GOT3 (cell line): Measurements from ENCODE around the gene PPM1H.

Source experiments
- DNase-seq: peaks from one replicate; lab custom pipeline; 2025; ENCODE audit warnings: mixed read lengths; lab: John Stamatoyannopoulos, UW

Gene PPM1H

GRCh38 chr12:62873116-62873825, 61.7 kb downstream of the PPM1H start:
- no peak for DNase-seq

DNA sequence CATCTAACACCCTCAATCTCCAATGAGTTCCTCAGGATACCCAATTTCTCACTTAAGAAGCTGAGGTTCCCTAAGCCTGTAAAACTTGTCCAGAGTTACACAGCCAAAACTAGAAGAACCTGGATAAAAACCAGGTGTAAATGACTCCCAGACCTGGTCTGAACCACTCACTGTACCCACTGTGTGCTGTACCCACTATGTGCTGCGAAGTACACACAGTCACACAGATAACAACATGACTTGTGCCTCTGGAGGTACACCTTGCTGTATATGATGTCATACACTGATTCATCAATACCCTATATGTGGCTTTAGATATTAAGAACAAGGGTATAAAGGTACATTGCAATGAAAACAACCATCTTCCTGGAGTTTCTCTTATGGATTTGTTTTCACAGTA, 66.1 kb downstream of the PPM1H start:
- DNase-seq: no peak

DNA sequence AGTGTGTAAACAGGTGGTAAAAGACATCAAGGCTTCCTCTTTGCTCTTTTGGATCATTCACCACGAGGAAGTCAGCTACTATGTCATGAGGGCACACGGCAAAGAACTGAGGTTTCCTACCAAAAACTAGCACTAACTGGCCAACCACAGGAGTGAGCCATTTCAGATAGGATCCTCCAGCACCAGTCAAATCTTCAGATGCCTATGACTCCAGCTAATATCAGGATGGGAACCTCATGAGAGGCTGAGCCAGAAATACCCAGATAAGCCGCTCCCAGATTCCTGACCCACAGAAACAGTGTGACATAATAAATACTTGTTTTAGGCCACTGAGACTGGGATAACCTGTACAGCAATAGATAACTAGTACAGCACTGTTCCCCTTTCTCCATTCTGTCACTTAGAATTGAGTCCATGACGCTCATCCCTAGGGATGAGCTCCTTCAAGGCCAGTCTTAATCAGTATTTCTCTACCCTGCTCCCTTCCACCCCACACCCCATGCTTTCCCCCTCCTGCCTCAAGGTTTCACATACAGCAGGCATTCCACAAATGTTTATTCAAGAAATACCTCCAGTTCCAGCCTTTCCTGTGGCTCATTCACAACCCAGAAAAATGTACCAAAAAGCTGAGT, 68.4 kb downstream of the PPM1H start:
- no peak for DNase-seq

GRCh38 chr12:62865937-62866336, 69.0 kb downstream of the PPM1H start:
- no peak for DNase-seq

- no peak for DNase-seq
Observed at GRCh38 chr12:62865065-62865464, 69.9 kb downstream of the PPM1H start.

DNA sequence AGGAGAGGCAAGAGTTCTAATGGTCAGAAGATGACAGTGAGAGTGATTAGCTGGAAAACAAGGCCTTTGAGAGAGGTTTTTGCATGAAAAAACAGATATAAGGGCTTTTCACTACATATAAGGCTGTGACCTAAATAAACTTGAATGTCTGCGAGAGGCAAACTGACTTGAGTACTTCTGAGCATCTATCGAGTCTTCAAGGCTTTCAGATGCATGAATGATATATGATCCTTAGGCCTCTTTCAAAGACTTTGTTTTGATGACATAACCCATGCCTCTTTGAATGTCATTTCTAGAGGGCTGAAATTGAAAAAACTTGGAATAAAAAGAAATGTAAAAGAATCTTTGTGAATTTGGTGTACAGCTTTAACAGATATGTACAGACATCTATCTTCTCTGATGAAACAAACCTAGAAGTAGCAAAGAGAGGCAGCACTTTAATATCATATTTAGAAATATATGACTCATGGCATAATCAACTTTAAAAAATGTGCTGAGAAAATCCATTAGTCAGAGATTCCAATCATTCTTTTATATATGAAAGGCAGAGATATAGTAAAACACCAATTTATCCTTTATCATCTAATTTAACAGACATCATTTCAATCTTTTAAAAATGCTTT, 72.6 kb downstream of the PPM1H start:
- DNase-seq: no peak

- DNase-seq: no peak
Observed at GRCh38 chr12:62861586-62861985, 73.4 kb downstream of the PPM1H start.

DNA sequence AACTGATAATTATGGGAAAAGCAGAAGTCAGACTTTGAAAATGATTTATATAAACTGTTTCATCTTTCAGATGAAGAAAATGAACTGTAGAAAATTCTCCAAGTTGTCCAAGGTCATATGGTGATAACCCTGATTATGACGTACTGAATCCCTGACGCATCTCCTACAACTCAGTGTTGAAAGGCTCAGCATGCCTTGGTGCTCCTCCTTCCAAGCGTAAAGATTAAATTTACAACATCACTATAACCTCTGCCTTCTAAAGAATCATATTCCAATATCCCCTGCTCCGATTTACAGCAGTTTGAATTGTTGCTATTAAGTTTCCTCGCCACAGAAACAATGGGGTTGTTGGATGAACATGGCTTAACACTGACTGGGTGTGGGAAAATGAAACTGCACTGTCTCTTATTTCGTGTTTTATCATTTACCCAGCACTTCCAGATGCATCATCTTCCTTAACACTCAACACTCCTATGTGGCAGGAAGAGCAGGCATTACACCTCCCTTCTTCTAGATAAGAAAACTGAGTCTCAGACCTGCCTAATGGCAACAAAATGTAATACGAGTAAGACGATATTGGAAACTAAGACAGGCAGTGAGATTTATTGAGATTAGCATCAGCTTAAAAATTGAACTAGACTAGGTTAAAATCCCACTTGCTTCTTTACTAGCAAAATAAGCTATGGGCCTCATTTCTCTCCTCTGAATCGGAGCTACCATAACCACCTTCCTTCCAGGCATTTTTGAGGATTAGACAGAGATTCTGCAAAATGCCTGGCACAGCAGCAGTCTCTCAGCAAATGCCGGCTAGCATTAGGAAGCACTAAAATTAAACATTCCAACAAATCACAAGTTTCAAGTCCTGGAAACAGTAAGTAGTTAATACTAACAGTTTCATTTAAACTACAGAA, 74.2 kb downstream of the PPM1H start:
- DNase-seq: no peak

- no peak for DNase-seq
Observed at GRCh38 chr12:62860020-62860419, 74.9 kb downstream of the PPM1H start.

DNA sequence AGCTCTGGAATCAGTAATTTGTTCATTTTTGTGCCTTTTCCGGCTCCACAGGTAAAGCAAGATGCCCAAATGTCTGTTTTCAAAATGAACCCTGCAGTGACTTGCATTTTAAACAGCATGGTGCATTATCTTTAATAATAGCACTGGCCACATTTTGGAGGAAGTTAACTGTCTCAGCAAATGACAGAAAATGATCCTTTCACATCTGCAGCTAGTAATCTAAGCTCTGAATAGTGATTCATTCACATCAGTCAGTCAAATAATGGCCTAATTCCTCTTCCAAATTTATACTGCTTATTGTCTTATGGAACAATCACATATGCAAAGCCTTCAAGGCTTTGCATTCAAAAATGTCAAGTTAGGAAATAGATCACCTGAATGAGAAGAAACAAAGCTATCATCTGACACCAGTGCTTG, 75.6 kb downstream of the PPM1H start:
- no peak for DNase-seq

GRCh38 chr12:62856454-62856853, 78.5 kb downstream of the PPM1H start:
- DNase-seq: no peak

DNA sequence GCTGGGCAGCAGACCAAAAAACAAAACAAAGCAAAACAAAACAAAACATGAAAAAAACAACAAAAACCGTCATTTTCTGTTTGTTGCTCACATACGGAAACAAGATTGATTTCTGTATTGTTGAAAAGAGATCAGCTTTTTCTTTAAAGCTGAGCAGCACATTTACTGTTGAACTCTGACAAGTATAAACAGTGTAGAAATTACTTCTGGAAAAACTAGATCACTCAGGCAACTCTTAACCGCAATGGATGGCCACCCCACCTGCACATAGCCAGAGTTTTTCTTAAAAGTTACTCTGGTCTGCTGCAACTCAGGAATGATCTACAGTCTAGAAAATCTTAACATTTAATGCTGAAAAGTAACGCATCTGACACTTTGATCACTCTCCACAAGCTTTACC, 80.9 kb downstream of the PPM1H start:
- no peak for DNase-seq

DNA sequence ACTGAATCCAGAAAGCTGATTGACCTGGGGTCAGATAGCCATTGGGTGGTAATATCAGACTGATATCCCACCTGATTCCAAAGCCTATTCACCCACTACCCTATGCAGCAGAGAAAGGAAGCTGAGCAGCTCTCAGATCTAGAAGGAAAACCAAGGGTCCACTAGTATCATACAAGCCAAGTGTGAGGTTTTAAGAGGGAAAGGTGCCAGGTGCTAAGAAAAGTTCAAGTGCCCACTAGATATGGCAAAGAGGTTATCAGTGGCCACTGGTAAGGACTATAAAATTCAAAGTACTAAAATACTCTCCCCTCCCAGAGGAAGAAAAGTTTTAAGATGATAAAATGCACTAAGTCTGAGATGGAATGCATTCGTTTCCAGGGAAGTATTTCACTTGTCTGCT, 85.6 kb downstream of the PPM1H start:
- no peak for DNase-seq

DNA sequence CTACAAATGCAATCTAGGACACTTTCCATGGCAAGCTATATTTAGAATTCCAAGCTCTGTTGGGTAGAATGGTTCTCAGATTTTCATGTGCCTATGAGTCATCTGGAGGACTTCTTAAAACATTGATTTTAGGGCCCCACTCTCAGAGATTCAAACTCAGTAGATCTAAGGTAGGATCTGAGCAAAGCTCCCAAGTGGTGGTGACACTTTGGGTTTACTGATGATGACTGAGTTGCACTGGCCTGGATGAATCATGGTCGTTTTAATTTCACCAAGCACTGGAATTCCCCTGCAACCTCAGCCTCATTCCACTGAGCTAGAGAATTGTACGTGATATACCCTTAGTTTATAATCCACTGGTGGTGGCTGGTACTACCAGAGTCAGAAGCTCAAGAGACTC, 86.5 kb downstream of the PPM1H start:
- DNase-seq: peak; percentile 85

- DNase-seq: no peak
Observed at GRCh38 chr12:62847709-62848108, 87.2 kb downstream of the PPM1H start.

GRCh38 chr12:62846491-62846890, 88.5 kb downstream of the PPM1H start:
- DNase-seq: no peak

DNA sequence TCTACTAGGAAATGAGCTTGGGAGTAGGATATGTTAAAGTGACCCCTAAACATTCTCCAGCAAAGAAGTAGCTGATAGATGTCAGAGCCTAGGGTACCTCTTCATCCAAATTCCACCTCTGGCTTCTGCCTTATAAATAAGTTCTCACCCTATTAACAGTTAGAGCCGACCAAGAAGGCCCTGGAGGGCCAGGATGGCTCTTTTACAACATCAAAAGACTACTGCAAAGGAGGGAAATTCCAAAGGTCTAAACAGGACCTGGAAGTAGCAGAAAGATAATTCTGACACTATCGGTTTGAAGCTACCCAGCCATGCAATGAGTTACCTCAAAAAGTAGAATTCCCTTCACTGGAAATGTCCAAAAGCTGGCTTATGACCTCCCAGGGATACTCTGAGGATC, 90.0 kb downstream of the PPM1H start:
- DNase-seq: no peak

GRCh38 chr12:62843716-62844115, 91.2 kb downstream of the PPM1H start:
- DNase-seq: no peak

DNA sequence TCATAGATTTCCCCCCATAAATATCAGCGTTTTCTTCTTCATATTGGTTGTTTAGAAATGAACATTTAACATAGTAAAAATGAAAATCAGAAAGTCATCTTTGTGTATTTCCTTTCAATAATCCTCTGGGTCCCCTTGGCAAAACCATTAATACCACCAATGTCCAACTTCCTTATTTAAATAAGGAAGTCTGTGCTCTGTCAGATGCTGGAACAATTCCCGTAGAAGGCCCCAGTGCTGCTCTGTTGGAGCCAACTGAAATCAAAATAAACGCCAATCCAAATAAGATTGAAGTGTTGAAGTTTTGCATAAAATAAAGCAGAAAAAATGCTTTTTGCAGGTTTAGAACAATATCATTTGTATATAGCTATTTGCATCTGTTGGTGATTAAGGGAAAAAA, 93.1 kb downstream of the PPM1H start:
- no peak for DNase-seq

DNA sequence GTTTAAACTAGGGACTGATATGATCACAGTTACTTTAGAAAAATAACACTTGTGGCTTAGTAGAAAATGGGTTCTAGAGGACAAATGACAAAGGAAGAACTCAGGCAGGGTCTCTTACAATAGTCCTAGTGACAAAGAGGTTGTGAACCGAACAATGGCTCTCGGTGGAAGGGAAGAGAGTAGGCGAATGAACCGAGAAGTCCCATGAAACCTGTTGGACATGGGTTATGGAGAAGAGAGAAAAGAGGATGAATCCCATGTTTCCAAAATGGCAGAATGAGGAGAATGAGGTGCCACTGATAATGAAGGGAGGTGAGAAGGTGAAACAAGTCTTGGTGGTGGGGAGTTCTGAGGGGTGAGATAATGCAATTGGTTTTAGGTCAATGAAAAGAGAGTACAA, 94.1 kb downstream of the PPM1H start:
- no peak for DNase-seq

DNA sequence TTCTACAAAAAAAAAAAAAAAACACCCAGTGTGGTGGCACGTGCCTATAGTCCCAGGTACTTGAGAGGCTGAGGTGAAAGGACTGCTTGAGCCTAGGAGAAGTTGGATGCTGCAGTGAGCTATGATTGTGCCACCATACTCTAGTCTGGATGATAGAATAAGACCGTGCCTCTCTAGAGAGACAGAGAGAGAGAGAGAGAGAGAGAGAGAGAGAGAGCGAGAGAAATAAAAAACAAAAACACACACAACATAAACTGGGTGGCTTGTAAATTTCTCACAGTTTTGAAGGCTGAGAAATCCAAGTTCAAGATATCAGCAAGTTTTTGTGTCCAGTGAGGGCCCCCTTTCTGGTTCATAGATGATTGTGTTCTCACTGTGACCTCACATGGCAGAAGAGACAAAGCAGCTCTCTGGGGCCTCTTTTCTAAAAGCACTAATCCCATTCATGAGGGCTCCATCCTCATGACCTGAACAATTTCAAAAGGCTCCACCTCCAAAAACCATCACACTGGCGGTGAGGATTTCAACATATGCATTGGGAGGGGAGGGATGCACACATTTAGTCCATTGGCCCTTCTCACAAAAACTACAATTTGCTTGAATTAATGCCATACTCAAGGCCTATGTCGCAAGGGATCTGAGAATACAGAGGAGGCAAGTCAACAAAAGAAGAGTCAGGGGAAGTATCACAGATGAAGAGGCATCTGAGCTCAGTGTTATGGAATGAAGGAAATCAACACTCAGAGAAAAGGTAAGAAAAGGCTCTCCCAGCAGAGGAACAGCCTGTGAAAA, 94.9 kb downstream of the PPM1H start:
- no peak for DNase-seq
